ENCODE measurements around the gene IRX2.

DNA sequence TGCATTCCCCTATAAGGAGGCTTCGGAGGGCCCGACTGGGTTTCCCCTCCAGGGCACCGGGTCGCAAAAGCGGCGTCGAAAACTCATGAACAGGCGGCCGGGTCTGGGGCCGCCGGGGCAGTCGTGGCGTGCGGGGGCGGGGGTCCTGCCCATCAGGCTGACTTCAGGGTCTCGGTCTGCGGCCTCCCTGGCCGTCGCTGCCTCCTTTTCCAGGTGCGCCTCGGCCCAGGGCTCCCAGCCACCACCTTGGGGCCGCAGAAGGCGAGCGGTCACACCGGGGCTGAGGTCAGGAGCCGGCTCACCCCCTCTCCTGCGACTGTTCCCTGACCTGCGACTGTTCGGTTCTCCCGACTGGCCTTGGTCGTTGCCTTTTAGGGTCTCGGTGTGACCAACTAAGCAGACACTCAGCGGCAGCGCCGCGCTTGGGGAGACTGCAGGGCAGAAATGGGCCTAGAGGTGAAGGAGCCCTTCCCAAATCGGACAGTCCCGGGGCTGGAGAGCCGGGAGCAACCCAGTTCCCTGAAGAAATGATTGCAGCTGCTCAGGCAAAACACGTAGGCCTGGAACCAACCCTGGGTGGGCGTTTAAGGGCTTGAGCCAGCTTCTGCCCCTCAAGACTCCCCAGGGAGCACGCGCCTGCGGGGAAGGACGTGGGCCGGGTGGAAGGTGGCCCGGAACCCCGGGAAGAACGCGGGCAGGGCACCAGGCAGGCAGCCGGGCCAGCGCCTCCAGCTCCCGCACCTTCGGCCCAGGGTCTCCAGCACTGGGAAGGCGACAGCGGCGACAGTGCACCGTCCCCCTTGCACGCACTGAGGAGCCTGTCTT, 11.2 kb downstream of the IRX2 start:
- TF ChIP-seq POU5F1 (IDR thresholded peaks at IDR 0.05; ENCODE audit: low read depth, low read length) = no peak
- TF ChIP-seq, protein P1, sequence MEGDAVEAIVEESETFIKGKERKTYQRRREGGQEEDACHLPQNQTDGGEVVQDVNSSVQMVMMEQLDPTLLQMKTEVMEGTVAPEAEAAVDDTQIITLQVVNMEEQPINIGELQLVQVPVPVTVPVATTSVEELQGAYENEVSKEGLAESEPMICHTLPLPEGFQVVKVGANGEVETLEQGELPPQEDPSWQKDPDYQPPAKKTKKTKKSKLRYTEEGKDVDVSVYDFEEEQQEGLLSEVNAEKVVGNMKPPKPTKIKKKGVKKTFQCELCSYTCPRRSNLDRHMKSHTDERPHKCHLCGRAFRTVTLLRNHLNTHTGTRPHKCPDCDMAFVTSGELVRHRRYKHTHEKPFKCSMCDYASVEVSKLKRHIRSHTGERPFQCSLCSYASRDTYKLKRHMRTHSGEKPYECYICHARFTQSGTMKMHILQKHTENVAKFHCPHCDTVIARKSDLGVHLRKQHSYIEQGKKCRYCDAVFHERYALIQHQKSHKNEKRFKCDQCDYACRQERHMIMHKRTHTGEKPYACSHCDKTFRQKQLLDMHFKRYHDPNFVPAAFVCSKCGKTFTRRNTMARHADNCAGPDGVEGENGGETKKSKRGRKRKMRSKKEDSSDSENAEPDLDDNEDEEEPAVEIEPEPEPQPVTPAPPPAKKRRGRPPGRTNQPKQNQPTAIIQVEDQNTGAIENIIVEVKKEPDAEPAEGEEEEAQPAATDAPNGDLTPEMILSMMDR (IDR thresholded peaks at IDR 0.05; ENCODE audit: control extremely low read depth in 1 of 3, insufficient read depth in 1 of 3, low read depth in 1 of 3, low read length in 3 of 3) = no peak
- TF ChIP-seq ZNF274 (IDR thresholded peaks at IDR 0.05; ENCODE audit: borderline replicate concordance, extremely low read depth, low read length) = no peak
- TF ChIP-seq, protein P2, sequence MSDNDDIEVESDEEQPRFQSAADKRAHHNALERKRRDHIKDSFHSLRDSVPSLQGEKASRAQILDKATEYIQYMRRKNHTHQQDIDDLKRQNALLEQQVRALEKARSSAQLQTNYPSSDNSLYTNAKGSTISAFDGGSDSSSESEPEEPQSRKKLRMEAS (IDR thresholded peaks at IDR 0.05) = peak; percentile 61
- TF ChIP-seq SP1 (IDR thresholded peaks at IDR 0.05; ENCODE audit: low read depth, low read length) = no peak
- no peak for TF ChIP-seq PHF8 (conservative IDR thresholded peaks at IDR 0.05; ENCODE audit: low read depth, low read length)
